Gastroesophageal sphincter (tissue), 4 donors: ENCODE measurements around the gene PRPF6. TPM values are rescaled to one million over a fixed set of nuclear protein-coding genes. Genes with fewer than 3 reads are reported as not detected.
A peak's percentile ranks its signal among the peaks of the same experiment; 100 is the strongest.

Experiments used
- ATAC-seq: fragments of 150-250 bp; one replicate; pipeline ENCODE4 v1.9.1; 2016; ENCODE audit warnings: mild to moderate bottlenecking, moderate library complexity
- H3K27ac ChIP-seq, 4 donors: fragments of 200-600 bp; sonication (generic) in 3 of 4; 1 replicate in 3 of 4; 2 replicates in 1 of 4; pipeline ENCODE4 v1.5.1; 2016 to 2019
- H3K27me3 ChIP-seq: fragments of 200-600 bp; sonication (generic); one replicate; pipeline ENCODE4 v1.5.1; 2019
- H3K36me3 ChIP-seq, 2 donors: fragments of 200-600 bp; sonication (generic); one replicate each; pipeline ENCODE4 v1.5.1; 2019; ENCODE audit warnings: control low read depth in 1 of 2
- H3K4me1 ChIP-seq, 3 donors: fragments of 200-600 bp; sonication (generic); 1 replicate in 2 of 3; 2 replicates in 1 of 3; pipeline ENCODE4 v1.5.1; 2016 to 2019; ENCODE audit warnings: control low read depth in 2 of 3
- H3K4me3 ChIP-seq, 2 donors: fragments of 200-600 bp; sonication (generic); one replicate each; pipeline ENCODE4 v1.5.1; 2019; ENCODE audit warnings: mild to moderate bottlenecking in 1 of 2, moderate library complexity in 1 of 2
- H3K9me3 ChIP-seq, 3 donors: fragments of 200-600 bp; sonication (generic); one replicate each; pipeline ENCODE4 v1.5.1; 2017 to 2019; ENCODE audit warnings: control low read depth in 2 of 3
- EP300 ChIP-seq: sonication (generic); formaldehyde crosslinking; IDR thresholded peaks from one replicate; pipeline ENCODE4 v1.6.1; 2017; ENCODE audit warnings: antibody characterized with exemption, mild to moderate bottlenecking
- POLR2A ChIP-seq, 2 donors: fragments of 450-650 bp; IDR thresholded peaks; one replicate each; pipeline ENCODE4 v1.6.1; 2017; ENCODE audit warnings: antibody characterized with exemption in 2 of 2, mild to moderate bottlenecking in 2 of 2, moderate library complexity in 1 of 2
- POLR2AphosphoS5 ChIP-seq: sonication (generic); formaldehyde crosslinking; IDR thresholded peaks from one replicate; pipeline ENCODE4 v1.6.1; 2017; ENCODE audit warnings: antibody characterized with exemption
- WGBS, 2 donors: methylation state at CpG; one replicate each; pipeline ENCODE4 v1.1.5; 2018; ENCODE audit warnings: low coverage in 1 of 2; 5-methylcytosine and 5-hydroxymethylcytosine counted together
- total RNA-seq, 4 donors: library from RNA; depleted of rRNA; stranded (reverse); fragments of >200 nt; gene quantifications; one replicate each; pipeline ENCODE4 v1.1.0, GENCODE V29; 2016
- TF ChIP-seq, protein P1 (sequence below), 4 experiments: fragments of 200-600 bp in 2 of 4; fragments of 450-650 bp in 2 of 4; sonication (generic) in 1 of 4; IDR thresholded peaks; one replicate each; pipeline ENCODE4 v1.5.1; 2017 to 2019; ENCODE audit warnings: antibody characterized with exemption in 4 of 4, mild to moderate bottlenecking in 2 of 4, moderate library complexity in 2 of 4

PRPF6 gene
- total RNA-seq, 4 donors from 2014 or later, result 53.7 to 73.0 (median 67.6) TPM

DNA sequence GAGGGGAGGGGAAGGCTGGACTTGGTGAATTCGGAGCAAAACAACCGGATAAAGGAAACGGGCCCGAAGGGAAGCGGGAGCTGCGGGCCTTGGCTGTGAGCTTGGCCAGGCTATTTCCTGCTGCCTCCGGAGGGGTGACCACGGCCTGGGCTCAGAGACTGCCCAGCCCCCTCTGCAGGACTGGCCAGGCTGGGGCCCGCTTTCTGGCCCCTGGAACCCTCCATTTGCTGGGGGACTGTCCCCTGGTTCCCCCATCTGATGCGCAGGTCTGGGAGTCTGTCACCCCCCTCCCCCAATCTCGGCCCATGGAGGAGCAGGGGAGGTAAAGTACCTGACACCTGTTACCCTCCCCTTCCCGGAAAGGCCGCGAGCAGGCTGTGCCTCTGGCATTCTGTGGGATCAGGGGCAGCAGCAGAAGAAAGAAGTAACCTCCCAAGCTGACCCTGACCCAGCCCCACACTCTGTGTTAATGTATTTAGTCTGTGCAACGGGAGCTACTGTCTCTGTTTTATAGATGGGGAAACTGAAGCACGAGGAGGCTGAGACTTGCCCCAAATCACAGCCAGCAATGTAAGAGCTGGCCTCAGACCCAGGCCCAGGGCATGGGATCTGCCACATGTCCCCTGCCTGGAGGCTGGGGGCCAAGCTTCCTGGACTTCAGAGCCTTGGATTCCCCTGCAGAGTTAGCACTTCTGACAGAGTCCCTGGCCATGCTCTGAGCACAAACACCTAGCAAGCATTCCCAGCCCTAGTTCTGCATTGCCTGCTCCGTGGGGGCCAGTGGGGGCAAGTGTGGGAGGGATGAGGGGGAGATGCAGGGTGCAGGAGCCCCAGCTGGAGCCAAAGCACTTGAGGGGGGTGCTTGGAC, 58.6 kb downstream of the PRPF6 start:
- Histone ChIP-seq H3K27me3 (peaks cover 91% of the 10 kb centered on the region), H3K36me3 (peaks cover 0 to 15% of the 10 kb centered on the region in 2 donors), H3K4me3 (peak overlapping the region in 1 of 2 donors; percentile 51), H3K27ac (peak overlapping the region in 3 of 4 donors; percentile 6 to 59 (median 41)), H3K4me1 (peaks cover 0 to 54% (median 27%) of the 10 kb centered on the region in 3 donors), H3K9me3 (no peaks in the 10 kb centered on the region)
- TF ChIP-seq, protein P1, sequence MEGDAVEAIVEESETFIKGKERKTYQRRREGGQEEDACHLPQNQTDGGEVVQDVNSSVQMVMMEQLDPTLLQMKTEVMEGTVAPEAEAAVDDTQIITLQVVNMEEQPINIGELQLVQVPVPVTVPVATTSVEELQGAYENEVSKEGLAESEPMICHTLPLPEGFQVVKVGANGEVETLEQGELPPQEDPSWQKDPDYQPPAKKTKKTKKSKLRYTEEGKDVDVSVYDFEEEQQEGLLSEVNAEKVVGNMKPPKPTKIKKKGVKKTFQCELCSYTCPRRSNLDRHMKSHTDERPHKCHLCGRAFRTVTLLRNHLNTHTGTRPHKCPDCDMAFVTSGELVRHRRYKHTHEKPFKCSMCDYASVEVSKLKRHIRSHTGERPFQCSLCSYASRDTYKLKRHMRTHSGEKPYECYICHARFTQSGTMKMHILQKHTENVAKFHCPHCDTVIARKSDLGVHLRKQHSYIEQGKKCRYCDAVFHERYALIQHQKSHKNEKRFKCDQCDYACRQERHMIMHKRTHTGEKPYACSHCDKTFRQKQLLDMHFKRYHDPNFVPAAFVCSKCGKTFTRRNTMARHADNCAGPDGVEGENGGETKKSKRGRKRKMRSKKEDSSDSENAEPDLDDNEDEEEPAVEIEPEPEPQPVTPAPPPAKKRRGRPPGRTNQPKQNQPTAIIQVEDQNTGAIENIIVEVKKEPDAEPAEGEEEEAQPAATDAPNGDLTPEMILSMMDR (IDR thresholded peaks at IDR 0.05), result no peak
- no peak for TF ChIP-seq POLR2AphosphoS5
- no peak for TF ChIP-seq EP300
- no peak for TF ChIP-seq POLR2A (IDR thresholded peaks at IDR 0.05)
- no peak for ATAC-seq
- 4% methylated on average over 7 of the region's 17 CpGs; no CpG with 5 or more reads in 1 of the 2 donors for WGBS, 2 donors

DNA sequence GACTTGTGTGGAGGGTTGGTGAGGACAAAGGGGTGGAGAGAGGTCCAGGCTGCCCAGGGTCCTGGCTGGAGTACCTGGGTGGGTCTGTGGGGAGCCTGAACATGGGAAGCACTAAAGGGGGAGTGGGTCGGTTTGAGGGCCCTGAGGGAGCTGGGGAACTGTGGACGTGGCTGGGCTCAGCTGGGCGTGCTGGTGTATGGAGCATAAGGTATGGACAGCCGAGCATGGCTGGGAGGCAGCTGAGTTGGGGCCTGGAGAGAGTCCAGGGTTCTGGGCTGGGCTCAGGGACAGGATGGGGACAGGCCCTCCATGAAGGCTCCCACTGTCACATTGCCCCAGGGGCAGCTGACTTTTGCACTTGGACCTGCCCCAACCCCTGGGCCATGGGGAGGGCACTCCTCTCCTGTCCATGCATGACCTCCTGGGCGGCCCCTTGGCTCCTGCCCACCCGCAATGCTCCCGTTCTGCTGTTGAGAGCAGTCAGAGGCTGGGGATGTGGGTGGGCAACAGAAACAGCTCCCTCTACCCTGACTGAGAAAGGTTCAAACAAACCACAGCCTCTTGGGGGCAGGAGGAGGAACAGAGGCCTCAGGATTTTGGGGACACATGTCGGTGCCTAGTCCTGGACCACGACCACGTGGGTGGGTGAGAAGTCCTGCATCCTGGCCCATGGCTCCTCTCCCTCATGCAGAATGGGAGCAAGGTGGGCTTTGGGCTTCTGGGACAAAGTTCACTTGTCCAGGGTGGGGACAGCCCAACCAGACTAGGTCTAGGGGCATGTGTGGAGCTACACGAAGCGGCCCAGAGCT, 59.5 kb downstream of the PRPF6 start:
- Histone ChIP-seq H3K27ac (peak overlapping the region in 3 of 4 donors; percentile 18 to 60 (median 59)), H3K36me3 (peaks cover 0 to 6% of the 10 kb centered on the region in 2 donors), H3K27me3 (peaks cover 99% of the 10 kb centered on the region), H3K9me3 (no peaks in the 10 kb centered on the region), H3K4me3 (no peak overlapping the region), H3K4me1 (peaks cover 0 to 54% (median 27%) of the 10 kb centered on the region in 3 donors)
- TF ChIP-seq POLR2AphosphoS5 (no peak), EP300 (no peak), POLR2A (IDR thresholded peaks at IDR 0.05) (no peak)
- TF ChIP-seq, protein P1 (IDR thresholded peaks at IDR 0.05), result no peak
- no peak for ATAC-seq
- 62 to 77% methylated on average over 3 to 6 of the region's 12 CpGs for WGBS, 2 donors

DNA sequence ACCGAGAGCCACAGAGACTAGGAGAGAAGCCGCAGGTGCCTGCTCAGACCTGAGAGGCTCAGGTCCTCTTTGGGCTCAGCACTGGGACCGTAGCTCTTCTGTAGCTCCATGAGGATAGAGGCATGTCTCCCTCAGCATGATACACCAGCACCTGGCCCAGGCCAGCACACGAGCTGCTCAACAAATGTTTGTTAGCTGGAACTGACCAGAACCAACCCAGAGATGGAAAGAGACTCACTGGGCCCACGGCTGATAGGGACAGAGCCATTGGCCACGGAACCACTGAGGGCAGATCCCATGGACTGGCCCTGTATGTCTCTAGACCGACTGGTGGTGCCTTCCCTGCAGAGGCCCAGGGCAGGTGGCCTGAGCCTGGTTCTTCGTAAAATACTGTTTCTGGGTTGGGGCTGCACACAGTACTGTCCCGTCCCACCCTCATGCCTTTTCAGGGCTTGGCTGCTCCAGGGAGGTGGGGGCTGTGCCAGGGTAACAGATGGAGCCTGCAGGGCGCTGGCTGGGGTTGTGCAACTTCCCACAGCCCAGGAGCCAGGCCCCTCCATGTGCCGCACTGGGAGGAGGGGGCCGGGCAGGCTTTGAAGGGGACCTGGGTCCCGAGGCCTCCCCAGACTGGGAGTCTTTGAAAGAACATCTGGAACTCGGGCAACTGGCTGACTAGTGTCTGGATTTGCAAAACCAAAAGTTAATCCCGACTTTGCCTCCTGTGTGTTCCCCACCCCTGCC, 60.3 kb downstream of the PRPF6 start:
- Histone ChIP-seq H3K4me1 (peaks cover 0 to 54% (median 27%) of the 10 kb centered on the region in 3 donors), H3K9me3 (no peaks in the 10 kb centered on the region), H3K27ac (peak overlapping the region in 3 of 4 donors; percentile 60 to 69 (median 66)), H3K36me3 (no peaks in the 10 kb centered on the region), H3K4me3 (peak overlapping the region in 1 of 2 donors; percentile 50), H3K27me3 (peaks cover 99% of the 10 kb centered on the region)
- TF ChIP-seq POLR2AphosphoS5 (no peak), EP300 (no peak), POLR2A (IDR thresholded peaks at IDR 0.05) (no peak)
- TF ChIP-seq, protein P1 (IDR thresholded peaks at IDR 0.05), result no peak
- no peak for ATAC-seq
- 51% methylated on average over 4 of the region's 15 CpGs; no CpG with 5 or more reads in 1 of the 2 donors for WGBS, 2 donors

DNA sequence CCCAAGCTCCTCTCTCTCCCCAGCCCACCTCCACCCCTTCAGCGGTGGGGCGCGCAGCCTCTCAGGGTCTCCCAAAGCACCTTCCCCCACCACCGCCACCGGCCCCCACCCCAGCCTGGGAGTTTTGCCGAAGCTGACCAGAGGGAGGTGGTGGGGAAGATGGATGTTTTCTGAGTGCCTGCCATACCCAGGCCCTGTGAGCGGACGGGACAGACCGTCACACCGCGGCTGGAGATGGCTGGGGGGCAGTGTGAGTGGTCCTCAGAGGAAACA, 60.8 kb downstream of the PRPF6 start:
- 5% methylated on average over 4 of the region's 11 CpGs; no CpG with 5 or more reads in 1 of the 2 donors for WGBS, 2 donors
- TF ChIP-seq, protein P1 (IDR thresholded peaks at IDR 0.05), result no peak
- TF ChIP-seq EP300 (no peak), POLR2AphosphoS5 (no peak), POLR2A (IDR thresholded peaks at IDR 0.05) (no peak)
- Histone ChIP-seq H3K27me3 (peaks cover 99% of the 10 kb centered on the region), H3K4me1 (peaks cover 0 to 54% (median 27%) of the 10 kb centered on the region in 3 donors), H3K36me3 (no peaks in the 10 kb centered on the region), H3K9me3 (no peaks in the 10 kb centered on the region), H3K27ac (peak overlapping the region in 3 of 4 donors; percentile 60 to 69 (median 66)), H3K4me3 (peak overlapping the region in 1 of 2 donors; percentile 50)
- no peak for ATAC-seq
